ENCODE measurements around the gene CEACAM18. TPM values are rescaled to one million over a fixed set of nuclear protein-coding genes. Genes with fewer than 3 reads are reported as not detected.

Gene CEACAM18
- total and polyA plus RNA-seq, 10 of the 15 experiments (the other 5 are each of a cell fraction or from before 2014, with no cell fraction given): not detected

DNA sequence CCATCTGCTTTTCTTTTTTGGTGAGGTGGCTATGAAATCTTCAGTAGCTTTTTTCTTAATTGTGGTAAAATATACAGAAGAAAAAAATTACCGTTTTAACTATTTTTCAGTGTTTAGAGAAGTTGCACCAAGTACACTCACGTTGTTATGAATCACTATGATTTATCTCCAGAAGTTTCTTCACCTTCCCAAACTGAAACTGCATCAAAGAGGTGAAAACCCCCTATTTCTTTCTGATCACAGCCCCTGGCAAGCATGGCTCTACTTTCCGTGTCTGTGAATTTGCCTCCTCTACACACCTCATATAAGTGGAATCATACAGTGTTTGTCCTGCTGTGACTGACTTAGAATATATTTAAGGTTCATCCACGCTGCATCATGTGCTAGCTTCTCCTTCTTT is 45.3 kb upstream of the CEACAM18 start:
- Histone ChIP-seq H3K27ac (ENCODE audit: control insufficient read depth, insufficient read depth) (no peak overlapping the region), H3K4me3 (no peak overlapping the region), H3K9ac (ENCODE audit: control insufficient read depth, insufficient read depth, low read length) (no peak overlapping the region), H3K4me2 (ENCODE audit: control insufficient read depth, insufficient read depth) (no peak overlapping the region), H3K79me2 (ENCODE audit: control insufficient read depth, insufficient read depth, low read length) (no peaks in the 10 kb centered on the region), H3K27me3 (replicated peaks in 1 of 2; ENCODE audit: control insufficient read depth in 2 of 2, insufficient read depth in 2 of 2, low read length in 1 of 2) (peaks cover 0 to 2% of the 10 kb centered on the region in 2 experiments; a peak in 1 of 4 replicates), H3K9me3 (replicated peaks; ENCODE audit: control insufficient read depth, insufficient read depth, low read length) (no peaks in the 10 kb centered on the region), H3K36me3 (ENCODE audit: control insufficient read depth in 2 of 2, insufficient read depth in 2 of 2, low read length in 1 of 2) (no peaks in the 10 kb centered on the region), H2AFZ (ENCODE audit: control insufficient read depth, low read depth, low read length) (no peak overlapping the region), H3K4me1 (ENCODE audit: control insufficient read depth, insufficient read depth, low read length) (no peaks in the 10 kb centered on the region), H4K20me1 (ENCODE audit: control insufficient read depth, insufficient read depth) (no peaks in the 10 kb centered on the region)
- no peak for TF ChIP-seq ZNF274 (IDR thresholded peaks at IDR 0.05; ENCODE audit: insufficient read depth, insufficient read length)
- ChIA-PET CTCF (interaction anchor here (0.8 to 1.3 kb wide), 3 partner anchors 11 to 82 kb away, joined by 3 read pairs; no protein-coding TSS in a partner anchor), RAD21 (ENCODE audit: unreplicated experiment) (no interaction called here), POLR2A (interaction anchor here (0.6 kb wide), 1 partner anchor 212 kb away, joined by 3 read pairs; no protein-coding TSS in a partner anchor), SMC1A (ENCODE audit: uncharacterized antibody, unreplicated experiment) (interaction anchor here (0.9 kb wide), 1 partner anchor 32 kb away, joined by 3 read pairs; no protein-coding TSS in a partner anchor)
- in situ Hi-C loops (cut with MboI): no loop called here
- no peak for ATAC-seq
- no TSS peak for BruUV-seq (replicated peaks)
- 14% methylated on average over 4 of the region's 4 CpGs for WGBS (ENCODE audit: insufficient coverage, insufficient replicate concordance, low lambda C conversion rate, missing lambda C conversion rate)
- intact Hi-C loops (cut with micrococcal nuclease; ENCODE audit: unreplicated experiment): no loop called here
- no peak for DNase-seq (ENCODE audit: low read depth, low spot score)
- no peak for FAIRE-seq

DNA sequence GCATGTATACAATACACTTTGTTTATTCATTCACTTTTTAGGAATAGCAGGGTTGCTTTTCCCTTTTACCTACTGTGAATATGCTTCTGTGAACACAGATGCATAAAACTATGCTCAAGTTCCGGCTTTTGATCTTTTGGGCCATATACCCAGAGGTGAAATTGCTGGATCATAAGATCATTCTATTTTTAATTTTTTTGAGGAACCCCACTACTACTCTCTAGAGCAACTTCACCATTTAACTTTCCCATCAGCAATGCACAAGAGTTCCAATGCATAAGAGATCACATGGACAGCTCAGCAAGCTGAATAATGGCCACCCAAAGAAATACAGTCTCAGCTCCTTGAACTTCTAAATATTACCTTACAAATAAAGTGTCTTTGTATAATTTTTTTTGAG is 43.9 kb upstream of the CEACAM18 start:
- H3K4me3 ChIP-seq: no peak overlapping the region
- BruUV-seq (replicated peaks): no TSS peak
- DNase-seq (ENCODE audit: low read depth, low spot score) (no peak), FAIRE-seq (no peak), ATAC-seq (no peak)
- 0 out of 4 replicates have a peak, but pooled peaks cover 0 to 2% of the 10 kb centered on the region in 2 experiments for H3K27me3 ChIP-seq (replicated peaks in 1 of 2; ENCODE audit: control insufficient read depth in 2 of 2, insufficient read depth in 2 of 2, low read length in 1 of 2)
- H3K4me1 ChIP-seq (ENCODE audit: control insufficient read depth, insufficient read depth, low read length): 0 out of 2 replicates have a peak, but pooled peaks cover 6% of the 10 kb centered on the region
- in situ Hi-C loops (cut with MboI) (no loop called here), intact Hi-C loops (cut with micrococcal nuclease; ENCODE audit: unreplicated experiment) (no loop called here)
- H3K27ac ChIP-seq (ENCODE audit: control insufficient read depth, insufficient read depth): no peak overlapping the region
- TF ChIP-seq, protein P1, sequence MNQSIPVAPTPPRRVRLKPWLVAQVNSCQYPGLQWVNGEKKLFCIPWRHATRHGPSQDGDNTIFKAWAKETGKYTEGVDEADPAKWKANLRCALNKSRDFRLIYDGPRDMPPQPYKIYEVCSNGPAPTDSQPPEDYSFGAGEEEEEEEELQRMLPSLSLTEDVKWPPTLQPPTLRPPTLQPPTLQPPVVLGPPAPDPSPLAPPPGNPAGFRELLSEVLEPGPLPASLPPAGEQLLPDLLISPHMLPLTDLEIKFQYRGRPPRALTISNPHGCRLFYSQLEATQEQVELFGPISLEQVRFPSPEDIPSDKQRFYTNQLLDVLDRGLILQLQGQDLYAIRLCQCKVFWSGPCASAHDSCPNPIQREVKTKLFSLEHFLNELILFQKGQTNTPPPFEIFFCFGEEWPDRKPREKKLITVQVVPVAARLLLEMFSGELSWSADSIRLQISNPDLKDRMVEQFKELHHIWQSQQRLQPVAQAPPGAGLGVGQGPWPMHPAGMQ (IDR thresholded peaks at IDR 0.05; ENCODE audit: borderline replicate concordance): no peak
- TF ChIP-seq SRF (IDR thresholded peaks at IDR 0.05; ENCODE audit: low read depth in 2 of 2, low read length in 2 of 2) (no peak), RCOR1 (conservative IDR thresholded peaks at IDR 0.05; ENCODE audit: low read depth, low read length) (no peak)
- TF ChIP-seq, protein P2, sequence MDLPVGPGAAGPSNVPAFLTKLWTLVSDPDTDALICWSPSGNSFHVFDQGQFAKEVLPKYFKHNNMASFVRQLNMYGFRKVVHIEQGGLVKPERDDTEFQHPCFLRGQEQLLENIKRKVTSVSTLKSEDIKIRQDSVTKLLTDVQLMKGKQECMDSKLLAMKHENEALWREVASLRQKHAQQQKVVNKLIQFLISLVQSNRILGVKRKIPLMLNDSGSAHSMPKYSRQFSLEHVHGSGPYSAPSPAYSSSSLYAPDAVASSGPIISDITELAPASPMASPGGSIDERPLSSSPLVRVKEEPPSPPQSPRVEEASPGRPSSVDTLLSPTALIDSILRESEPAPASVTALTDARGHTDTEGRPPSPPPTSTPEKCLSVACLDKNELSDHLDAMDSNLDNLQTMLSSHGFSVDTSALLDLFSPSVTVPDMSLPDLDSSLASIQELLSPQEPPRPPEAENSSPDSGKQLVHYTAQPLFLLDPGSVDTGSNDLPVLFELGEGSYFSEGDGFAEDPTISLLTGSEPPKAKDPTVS (IDR thresholded peaks at IDR 0.05; ENCODE audit: low read depth, low read length): no peak
- H3K4me2 ChIP-seq (ENCODE audit: control insufficient read depth, insufficient read depth): no peak overlapping the region
- no peaks in the 10 kb centered on the region for H3K79me2 ChIP-seq (ENCODE audit: control insufficient read depth, insufficient read depth, low read length)
- no peaks in the 10 kb centered on the region for H3K9me3 ChIP-seq (replicated peaks; ENCODE audit: control insufficient read depth, insufficient read depth, low read length)
- POLR2A ChIA-PET: no interaction called here
- CTCF ChIA-PET: interaction anchor here (1.0 to 11.1 kb wide), 2 partner anchors 14 to 36 kb away, joined by 3 to 142 read pairs; partner anchors contain the start of gene SIGLEC10
- RAD21 ChIA-PET (ENCODE audit: unreplicated experiment): interaction anchor here (0.6 kb wide), 1 partner anchor 93 kb away, joined by 3 read pairs; no protein-coding TSS in a partner anchor
- no peak overlapping the region for H2AFZ ChIP-seq (ENCODE audit: control insufficient read depth, low read depth, low read length)
- no peaks in the 10 kb centered on the region for H4K20me1 ChIP-seq (ENCODE audit: control insufficient read depth, insufficient read depth)
- no peak overlapping the region for H3K9ac ChIP-seq (ENCODE audit: control insufficient read depth, insufficient read depth, low read length)
- SMC1A ChIA-PET (ENCODE audit: uncharacterized antibody, unreplicated experiment): interaction anchor here (1.5 kb wide), 1 partner anchor 33 kb away, joined by 3 read pairs; no protein-coding TSS in a partner anchor
- 33% methylated on average over 1 of the region's 1 CpG for WGBS (ENCODE audit: insufficient coverage, insufficient replicate concordance, low lambda C conversion rate, missing lambda C conversion rate)
- no peaks in the 10 kb centered on the region for H3K36me3 ChIP-seq (ENCODE audit: control insufficient read depth in 2 of 2, insufficient read depth in 2 of 2, low read length in 1 of 2)

All from GM12878 (cell line).